Stimulated activated CD8-positive, alpha-beta memory T cell treated with anti-CD3 and anti-CD28 coated beads, Interleukin-2, amount 100 ng/mL, for 1 hour (primary cell): Measurements from ENCODE around the gene KIF5C.

Experiments used
- DNase-seq, 2 donors: peaks; one replicate each; pipeline ENCODE4 v3.0.0-alpha.2; 2020; ENCODE audit warnings: low read depth in 2 of 2

The KIF5C gene

DNA sequence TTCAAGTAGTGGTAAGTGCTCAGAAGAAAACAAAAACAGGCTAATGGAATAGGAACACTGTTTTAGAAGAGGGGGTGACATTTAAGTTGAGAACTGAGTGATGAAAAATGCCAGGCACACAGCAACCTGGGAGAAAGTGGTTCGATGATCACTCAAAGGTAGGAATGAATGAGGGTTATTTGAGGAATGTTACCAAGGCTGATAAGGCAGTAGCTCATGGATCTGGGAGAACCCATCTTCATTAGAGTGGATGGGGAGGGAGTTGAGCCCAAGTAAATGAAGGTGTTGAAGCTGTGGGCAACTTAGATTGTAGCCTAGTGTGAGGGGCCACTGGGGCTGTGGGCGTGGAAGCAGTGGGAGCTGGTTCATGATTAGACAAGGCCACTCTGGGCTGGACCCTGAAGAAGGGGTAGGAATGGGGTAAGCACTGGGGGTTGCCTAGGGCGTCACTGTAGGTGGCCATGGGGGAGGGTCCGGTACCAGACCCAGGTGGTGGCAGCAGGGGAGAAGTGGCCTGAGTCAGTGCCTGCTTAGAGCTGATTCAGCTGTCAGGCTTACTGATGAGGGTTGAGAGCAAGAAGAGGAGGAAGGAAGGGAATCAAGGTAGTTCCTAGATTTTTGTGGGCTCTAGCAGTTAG is 141.0 kb downstream of the KIF5C start:
- DNase-seq = no peak

DNA sequence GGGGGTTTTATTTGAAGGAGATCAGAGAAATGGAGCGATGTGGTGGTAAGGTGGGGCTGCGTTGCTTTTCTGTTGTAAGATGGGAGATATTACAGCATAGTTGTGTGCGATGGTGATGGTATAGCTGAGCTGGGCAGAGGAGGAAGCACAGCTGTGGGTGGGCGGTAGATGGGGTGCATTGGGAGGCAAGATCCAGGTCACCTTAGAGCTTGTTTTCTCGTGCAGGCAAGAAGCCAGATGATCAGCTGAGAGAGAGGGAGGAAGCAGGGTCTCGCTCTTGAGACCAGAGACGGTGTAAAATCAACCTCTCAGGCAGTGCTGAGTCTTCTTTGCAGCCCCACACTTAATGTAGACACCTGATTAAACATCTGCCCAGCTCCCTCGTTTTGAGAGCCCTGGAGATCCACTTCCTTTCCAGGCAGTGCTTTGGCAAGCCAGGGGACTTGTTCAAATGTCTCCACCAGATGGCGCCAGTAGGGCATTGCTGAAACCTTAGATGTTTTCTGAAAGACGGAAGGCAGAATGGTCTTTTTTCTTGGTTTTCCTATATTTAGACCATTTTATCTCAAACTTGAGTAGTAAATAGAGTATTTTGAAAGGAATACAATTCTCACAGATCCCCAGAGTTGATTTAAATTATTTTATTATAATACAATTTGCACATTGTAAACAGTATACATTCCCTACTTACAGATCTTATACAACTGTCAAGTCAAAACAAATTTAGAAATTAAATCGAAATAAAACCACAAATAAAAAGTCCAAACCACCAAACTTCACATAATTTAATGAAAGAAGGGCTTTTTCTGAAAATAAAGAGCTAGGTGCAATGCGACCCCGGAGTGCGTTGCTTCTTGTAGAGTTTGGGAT is 142.3 kb downstream of the KIF5C start:
- peak; percentile 41 to 53 for DNase-seq

DNA sequence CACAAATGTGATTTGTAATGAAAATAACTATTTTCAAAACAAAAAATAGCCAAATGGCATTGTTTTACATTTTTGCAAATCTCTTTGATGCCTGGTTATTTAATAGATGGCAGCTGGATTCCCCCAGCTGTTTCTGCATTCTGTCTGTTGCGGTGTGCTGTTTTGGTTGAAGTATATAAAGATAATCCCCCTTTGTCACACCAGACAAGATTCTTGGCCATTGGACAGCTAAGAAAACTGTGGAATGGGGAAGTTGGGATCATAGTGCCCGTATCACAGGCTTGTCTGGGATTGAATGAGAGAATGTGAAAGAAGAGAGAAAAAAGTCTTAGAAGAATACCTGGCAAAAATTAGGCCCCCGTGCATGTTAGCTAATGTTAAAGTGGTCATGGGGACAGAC is 144.0 kb downstream of the KIF5C start:
- no peak for DNase-seq

DNA sequence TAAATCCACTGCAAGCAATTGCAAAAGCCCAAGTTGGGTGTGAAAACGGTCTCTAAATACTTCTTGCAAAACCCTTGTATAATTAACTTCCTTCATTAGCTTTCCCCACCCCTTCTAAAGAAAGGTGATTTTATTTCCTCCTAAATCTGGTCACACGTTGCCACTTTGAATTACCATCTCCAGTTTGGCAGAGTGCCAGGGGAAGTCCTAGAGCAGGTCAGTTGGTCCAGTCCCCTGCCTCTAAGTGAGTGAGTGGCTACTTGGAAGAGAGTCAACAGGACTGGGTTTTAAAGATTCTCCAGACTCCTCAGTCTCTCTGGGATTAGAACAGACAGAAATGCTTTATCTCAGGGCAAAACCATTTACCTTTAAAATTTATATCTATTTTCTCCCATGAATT is 144.7 kb downstream of the KIF5C start:
- DNase-seq = no peak

DNA sequence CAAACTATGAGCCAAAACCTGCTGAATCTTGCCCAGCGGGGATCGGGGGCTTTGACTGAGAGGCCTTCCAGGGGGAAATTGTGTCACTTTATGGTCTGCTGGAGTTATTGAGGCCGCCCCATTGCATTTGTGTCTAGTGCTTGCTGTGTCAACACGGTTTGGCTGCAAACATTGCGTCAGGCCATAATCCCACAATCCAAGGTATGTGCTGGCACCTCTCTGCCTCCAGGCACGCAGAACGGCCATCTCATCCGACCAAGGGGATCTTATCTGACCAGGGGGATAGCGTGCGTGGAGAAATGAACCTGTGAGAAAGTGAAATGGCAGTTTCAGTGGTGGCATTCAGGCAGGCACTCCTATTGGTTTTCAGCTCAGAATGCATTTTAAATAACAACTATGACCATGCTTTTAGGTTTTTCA is 145.4 kb downstream of the KIF5C start:
- no peak for DNase-seq

DNA sequence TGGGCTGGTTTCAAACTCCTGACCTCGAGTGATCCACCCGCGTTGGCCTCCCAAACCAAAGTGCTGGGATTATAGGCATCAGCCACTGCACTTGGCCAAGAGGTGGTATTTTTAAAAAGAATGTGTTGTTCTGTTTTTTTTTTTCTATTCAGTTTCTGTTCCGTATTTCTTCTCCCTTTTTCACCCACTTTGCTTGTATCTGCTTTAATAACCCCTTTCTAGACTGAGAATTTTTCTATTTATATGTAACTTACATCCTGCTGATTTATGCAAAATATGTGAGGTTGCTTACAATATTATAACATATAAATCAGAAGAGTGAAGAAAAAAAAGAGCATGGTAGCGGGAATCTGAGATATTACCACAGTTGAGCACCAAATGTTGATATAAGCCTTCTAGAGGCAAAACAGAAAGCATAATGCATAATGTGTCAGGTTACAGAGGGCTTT is 146.3 kb downstream of the KIF5C start:
- no peak for DNase-seq

DNA sequence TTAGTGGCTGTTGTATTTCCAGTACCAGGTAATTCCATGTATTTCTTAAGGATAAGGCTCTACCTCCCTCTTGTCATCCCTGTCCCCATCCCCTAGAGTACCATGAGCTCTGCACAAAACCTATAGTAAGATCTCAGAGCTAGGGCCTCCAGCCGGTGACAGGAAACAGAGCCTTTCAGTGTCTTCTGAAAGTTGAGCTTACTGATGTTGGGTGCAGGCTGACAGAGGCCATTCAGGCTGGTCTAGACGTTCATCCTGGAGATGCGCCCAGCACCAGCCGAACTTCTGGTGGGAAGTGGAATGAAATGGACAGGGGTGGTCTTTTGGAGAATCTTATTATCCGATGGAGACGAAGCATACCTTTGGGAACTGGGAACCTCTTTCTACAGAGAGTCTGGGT is 146.7 kb downstream of the KIF5C start:
- DNase-seq = no peak

DNA sequence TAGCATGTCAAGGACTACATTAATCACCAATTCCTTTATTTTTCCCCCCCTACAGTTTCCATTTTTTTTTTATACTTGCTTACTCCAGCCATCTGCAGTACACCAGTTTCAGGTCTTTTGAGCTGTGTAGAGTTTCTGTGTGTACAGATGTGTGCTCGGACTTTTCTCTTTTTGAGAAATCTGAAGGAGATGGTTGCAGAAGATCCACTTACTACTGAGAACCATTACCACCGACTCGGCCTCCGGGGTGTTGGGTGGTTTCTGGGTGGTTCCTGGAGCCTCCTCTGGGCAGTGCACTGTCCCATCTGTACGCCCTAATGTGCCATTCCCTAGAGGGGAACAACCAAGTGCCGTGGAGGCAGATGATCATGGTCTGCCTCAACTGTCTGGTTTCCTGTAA is 148.1 kb downstream of the KIF5C start:
- DNase-seq = no peak

DNA sequence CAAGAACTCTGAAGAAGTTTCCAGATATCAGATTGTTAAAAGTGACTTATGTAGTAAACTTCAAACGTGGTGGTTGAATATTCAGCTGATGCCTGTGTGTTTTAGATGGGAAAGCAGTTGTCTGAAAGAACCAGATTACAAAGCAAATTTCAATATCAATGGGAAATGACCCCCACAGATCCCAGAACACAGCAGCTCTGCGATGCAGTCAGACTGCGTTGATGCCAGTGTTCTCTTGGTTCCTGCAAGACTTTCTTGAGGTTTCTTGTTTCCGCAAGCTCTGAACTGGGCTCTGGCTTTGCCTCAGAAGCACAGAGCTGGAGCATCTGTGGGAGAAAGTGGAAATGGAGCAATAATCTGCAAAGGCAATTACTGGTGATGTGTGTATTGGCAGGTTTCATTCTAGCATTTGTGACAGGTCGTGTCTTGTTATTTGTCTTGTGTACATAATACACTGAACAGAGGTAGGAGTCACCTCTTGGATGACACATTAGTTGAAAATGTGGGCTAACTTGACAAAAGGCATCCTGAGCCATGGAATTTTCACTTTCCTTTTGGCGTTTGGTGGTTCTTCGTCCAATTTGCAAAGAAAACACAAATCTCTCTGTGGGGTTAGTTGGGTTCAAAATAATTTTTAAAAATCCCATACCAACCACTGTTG is 152.7 kb downstream of the KIF5C start:
- no peak for DNase-seq

DNA sequence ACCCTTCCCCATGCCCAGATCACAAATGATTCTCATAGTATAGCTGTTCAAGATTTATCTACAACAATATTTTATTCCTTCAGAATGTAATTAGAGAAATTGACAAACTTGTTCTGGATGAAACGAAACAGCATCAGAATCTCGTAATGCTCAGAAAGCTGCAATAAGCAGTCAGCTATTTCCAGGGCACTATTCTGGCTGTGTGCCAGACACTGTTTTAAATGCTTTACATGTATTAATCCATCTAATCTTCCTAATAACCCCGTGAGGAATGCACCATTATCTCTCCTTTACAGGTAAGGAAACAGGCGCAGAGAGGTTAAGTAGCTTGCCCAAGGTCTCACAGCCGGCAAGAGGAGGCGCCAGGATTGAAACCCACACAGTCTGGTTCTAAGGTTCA is 153.3 kb downstream of the KIF5C start:
- DNase-seq = no peak

DNA sequence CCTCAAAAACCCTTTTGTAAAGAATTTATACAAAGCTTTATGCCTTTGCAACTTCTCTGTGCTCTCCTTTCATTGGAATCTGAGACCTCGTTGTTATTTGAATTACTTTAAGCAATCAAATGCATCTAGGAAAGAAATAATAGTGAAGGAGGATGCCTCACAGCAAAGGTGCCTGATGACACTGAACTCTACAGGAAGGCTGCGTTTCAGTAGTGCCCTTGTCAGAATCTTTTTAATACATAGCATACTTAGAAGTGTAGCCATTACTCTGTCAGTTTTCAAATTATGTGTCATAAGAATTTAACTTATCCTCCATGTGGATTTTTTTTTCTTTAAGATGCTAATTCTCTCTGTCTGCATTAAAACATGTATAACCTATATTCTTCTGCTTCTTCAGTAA is 153.9 kb downstream of the KIF5C start:
- no peak for DNase-seq

DNA sequence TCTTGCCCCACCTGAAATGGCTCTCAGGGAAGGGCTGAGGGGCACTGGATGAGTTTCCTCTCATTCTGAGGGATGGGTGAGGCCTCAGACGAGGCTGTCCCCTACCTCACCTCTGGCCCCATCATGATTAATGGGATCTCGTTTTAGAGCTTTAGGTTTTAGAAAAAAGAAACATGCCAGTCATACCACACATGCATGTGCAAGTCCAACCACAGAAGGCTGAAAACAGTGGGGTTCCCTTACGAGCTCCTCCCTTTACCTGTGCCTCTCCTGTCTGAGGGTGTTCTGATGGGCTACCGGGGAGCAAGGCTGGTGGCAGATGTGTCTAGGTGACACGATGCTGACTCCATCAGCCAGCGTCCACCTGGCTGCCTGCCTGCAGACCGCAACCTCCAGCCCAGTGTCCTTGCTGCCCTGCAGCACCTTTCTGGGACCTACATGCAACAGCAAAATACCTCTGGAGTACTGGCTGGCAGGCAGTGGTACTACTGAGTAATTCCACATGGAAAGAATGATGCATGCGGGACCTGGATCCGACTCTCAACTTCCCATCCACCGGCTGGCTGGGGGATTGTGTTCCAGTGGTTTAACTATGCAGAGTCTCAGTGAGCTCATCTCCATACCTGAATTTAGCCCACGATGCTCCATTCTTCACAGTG is 154.4 kb downstream of the KIF5C start:
- no peak for DNase-seq

DNA sequence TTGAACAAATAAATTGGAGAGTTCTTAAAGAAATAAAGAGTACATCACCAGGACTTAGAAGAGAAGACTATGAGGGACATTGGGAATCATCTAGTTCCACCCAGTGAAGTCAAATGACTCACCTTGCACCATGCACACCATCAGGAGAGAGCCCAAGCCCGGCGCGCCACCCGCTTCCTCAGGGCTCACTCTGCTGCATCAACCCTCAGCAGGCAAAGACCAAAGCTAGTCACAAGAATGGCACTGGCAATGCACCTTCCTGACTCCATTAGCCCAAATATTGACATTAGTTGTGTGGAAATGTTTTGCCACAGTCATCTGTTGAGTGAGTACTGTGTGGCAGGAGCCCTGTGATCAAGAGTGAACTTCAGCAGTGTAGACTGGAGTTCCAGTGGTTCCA is 156.4 kb downstream of the KIF5C start:
- no peak for DNase-seq

DNA sequence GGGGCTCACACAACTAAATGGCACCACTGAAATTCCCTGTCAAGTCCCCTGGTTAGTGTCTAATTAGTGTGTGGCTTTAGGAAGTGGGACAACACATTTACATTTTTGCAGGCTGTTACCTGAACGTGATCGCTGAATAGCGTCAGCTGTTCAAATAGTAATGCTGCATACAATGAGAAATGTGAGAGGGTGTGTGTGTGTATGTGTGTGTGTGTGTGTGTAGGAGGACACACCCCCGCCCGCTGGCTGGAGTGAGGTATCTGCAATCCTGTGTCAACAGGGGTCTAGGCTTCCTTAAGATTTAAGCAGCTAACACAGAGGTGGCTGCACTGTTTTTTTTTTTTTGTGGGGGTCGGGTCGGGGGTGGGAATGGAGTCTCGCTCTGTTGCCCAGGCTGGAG is 158.7 kb downstream of the KIF5C start:
- no peak for DNase-seq

DNA sequence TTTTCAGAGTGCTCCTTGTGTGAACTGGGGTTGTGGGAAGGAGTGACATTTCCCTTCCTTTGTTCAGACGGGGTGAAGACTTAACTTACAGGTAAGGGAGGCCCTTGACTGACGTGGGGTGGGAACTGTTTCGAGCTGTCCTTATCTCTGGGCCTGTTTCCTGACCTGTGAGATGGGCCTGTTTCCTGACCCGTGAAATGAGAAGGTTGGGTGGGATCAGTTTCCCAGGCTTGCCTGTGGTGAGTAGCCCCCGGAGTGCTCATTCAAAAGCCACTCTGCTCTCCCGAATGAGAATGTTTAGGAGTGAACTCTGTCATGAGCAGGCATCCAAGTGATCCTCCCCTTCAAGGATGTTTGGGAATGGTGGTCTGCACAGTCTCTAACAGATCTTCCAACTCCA is 159.4 kb downstream of the KIF5C start:
- DNase-seq = no peak

DNA sequence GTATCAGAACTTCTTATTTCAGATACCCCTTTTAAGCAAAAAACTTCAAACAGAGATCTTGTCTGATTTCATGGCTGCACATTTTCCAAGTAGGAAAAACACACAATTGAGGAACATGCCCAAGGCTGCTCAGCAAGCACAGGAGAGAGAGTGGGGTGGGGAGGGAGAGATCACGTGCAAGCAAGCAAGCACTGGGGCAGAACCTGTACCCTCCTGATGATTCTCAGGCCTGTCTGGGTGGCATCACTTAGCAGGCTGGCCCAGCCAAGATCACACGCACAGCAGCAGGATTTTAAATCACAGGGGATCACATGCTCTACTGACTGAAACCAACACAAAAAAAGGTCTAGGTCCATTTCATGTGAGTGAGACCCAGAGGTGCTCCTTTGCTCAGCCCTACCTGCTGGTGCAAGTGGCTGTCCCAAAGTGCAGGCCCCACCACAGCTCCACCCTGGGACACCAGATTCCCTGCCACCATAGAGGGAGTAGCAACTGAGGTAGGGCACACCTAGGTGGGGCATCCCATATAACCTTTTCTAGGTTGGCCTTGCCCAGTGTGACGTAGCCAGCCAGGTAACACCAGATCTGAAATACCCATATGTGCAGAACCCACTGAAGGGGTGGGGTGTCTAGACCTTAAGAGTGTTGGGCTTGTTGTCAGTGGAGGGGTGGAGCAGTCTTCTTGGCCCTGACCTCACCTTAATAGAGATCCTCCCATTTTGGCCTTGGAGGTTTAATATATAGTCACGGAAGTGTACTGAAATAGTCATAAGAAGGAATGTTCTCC is 161.7 kb downstream of the KIF5C start:
- no peak for DNase-seq

DNA sequence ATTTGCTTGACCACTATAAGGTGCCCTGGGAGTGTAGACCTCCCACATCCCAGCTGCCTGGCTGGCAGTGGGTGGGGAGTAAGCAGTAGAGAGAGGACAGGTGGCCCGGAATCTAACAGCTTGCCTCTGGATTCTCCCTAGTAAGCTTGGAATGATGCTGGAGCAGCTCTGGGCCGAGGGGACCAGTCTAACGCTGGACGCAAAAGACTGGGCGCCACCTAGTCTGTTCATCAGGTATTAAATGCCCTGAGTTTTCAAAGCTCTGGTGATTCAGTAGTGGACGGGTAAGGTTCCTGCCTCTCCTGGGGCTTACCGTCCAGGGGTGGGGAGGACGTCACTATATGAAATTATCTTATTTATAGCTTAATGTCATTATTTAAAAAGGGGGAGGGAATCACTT is 162.8 kb downstream of the KIF5C start:
- DNase-seq = no peak

DNA sequence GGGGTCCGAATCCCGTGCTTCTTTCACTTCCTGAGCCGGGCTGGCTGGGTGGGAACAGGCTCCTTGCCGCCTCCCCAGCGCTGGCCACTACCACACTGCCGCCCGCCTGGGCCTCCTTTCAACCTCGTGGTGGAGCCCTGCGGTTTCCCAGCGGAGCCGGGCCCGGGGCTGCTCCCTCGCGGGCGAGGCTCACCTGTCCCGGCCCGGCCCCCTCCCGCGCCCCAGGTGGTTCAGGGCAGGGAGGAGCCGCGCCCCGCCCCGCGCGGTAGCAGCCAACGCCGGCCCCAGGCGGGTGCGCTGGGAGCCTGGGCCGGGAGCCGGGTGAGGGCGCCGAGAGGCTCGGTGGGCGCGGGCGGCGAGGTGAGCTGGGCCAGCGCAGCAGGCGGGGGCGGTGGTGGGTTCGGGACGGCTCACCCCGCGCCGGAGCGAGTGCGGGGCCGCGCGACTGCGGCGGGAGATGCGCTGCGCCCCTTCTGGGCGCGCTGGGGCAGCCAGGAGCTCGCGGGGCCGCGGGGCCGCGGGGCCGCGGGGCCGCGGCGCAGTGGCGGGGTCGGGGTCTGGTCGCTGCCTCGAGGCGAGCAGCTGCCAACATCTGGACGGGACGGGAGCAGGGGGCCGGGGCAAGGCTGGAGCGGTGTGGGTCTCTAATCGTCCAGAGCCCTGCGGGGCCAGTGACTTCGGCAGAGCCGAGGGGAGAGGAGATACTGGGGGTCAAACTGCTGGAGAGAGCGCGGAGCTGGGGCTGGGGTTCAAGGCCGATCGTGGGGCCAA is 163.6 kb downstream of the KIF5C start, which contains the start of gene LYPD6B:
Gene LYPD6B, plus strand, starts transcription at position 258 of the 771 bp plus-strand sequence. CDS start 92,250 bp downstream, outside the sequence.
- no peak for DNase-seq

DNA sequence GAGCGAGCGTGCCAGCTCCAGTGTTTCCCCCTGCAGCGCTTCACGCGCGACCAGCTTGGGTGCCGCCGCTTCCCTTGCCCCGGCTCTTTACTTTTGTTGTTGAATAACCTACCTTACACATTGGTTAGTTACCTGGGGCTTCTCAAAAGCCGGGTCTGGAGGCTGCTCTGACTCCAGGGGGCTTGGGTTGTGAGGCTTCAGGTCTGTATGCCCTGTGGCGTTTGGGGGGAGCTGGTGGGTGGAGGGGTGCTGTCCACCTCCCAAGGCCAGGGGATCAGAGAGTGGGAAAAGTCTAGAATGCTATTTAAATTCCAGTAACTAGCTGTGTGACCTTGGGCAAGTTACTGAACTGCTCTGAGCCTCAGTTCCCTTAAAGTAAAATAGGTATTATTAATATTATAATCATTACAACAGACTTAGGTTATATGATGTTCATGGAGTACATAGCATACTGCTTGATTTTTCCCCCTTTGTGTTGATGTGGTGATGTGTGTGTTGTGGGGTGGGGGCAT is 164.2 kb downstream of the KIF5C start:
- DNase-seq = no peak

DNA sequence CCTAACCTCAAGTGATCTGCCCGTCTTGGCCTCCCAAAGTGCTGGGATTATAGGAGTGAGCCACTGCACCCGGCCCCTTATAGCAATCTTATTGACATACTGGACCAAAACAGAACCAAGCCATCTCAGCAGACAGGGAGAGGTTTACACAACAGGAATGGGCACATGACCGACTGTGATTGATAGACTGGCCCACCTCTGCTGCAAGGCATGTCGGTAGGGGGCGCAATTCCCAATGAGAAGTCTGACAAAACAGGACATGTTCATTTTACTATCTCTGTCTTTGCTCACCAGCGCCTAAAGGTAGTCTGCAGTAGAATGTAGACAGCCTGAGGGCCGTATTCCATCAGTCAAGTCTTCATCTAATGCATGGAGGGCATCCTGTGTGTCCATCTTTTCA is 165.4 kb downstream of the KIF5C start:
- peak in 1 of 2 donors; percentile 21 for DNase-seq
